UCSD-AML1 (cell line): ENCODE results near the gene CACNA2D4.
A peak's percentile ranks its signal among the peaks of the same experiment; 100 is the strongest.

Source experiments
- DNase-seq: peaks from one replicate; lab custom pipeline; 2025; ENCODE audit not compliant: unreplicated experiment; lab: John Stamatoyannopoulos, UW

CACNA2D4 gene

DNA sequence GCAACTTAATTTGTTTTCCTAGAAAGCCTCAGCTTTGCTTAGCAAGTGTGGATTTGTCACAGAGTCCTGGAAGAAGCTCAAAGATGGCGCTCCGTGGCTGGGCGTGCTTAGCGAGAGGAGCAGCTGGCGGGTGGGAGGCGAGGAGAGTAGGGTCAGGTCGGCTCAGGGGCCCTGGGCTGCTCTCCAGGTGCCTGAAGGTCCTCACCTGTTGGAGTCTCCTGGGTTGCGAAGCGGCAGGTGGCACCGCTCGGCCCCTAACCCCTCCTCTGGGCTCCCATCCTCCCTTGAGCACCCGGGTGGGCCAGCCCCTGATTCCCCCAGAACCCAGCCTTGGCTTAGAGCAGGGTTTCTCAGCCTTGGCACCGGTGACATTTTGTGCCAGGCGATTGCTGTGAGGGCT lies 73.0 kb downstream of the CACNA2D4 start:
- DNase-seq, result no peak

DNA sequence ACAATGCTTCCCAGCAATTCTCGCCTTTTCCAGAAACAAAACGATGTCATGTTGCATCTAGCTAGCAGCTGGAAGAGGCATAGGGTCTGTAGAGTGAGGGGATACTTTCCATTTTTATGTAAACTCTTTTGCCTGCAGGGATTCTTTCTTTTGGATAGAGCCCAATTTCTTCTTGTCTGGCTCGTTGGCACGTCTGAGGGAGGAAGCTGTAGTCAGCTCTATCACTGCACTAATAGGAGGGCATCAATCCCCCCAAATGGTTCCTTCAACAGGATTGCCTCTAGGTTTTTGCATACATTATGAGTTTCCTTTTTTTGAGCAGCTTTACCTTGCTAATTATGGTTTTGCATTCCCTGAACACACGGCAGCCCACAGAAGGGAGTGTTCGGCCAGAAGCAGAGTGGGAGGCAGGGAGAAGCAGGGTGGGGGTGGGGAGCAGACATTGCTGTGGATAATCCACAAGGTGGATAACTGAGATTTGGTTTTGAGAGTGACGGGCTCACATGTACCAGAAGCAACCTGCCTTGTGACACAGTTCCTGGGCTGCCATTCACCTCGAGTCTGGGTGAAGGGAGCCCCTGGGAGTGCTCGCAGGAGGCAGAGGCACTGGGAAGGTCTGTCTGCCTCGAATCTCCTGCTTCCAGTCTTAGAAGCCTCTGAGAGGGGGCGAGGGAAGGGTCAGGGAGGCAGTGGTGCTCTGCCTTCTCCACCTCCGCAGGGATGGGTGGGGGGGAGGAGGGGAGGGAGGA lies 73.6 kb downstream of the CACNA2D4 start:
- DNase-seq, result no peak

DNA sequence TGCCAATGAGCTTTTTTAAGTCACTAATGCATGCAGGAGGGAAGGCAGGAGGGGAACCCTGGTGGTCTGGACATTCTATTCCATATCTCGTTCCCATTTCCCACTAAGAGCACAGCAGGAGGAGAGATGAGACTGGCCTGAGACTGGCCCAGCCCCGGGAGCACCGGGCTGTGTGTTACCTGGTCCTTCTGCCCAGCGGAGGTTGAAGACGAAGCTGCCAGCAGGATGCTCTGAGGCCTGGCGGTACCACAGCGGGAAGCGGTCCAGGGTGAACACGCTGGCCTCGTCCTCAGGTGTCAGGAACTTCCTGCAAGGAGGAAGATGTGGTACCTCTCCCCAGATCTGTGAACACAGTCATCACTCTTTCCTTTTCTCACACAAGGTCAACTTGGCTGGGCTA lies 74.2 kb downstream of the CACNA2D4 start:
- no peak for DNase-seq

DNA sequence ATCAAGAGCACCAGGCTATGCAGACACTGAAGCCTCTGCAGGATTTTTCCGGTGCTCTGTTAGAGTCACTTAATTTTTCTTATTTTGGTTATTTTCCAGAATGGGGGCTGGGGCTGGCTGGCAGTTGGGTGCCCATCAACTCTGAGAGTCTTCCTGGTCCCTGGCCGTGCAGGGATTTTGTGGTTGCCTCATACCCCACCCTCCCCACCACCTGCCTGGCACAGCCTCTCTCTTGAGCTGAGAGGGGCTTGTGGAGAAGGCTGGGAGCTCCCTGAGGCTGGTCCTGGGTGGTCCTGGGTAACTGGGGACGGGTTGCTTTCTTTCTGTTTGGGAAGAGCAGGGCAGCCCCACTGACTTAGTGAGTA lies 74.8 kb downstream of the CACNA2D4 start:
- DNase-seq, result no peak

DNA sequence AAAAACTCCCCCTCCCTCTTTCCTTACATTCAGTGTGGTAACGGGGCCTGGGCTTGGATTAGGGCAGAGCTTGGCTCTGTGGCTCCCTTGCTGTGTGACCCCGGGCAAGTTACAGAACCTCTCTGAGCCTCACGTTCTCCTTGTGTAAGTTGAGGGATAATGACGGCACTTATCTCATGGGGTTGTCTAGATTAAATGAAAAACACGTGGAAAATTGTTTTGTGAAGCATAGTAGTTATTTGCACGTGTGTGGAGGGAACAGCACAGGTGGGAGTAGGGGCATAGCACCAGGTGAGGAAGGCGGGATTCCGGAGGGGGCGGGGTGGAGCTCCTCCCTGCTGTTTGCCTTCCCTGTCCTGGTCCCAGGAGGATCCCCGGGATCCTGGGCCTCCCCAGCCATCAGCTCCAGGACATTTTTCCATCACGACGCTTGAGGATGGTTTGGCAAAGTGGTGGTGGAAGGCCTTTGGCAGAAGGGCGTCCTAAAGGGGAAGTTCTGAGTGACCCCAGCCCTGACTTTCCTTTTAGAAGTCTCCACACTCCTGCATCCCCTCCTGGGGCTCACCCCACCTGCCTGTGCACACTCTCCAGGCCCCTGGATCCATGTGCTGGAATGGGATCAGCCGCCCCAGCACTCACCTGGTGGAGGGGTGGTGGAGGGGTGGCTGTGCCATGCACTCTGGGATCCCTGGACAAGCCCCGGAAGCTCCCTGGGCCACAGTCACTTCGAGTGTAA lies 75.4 kb downstream of the CACNA2D4 start:
- no peak for DNase-seq

DNA sequence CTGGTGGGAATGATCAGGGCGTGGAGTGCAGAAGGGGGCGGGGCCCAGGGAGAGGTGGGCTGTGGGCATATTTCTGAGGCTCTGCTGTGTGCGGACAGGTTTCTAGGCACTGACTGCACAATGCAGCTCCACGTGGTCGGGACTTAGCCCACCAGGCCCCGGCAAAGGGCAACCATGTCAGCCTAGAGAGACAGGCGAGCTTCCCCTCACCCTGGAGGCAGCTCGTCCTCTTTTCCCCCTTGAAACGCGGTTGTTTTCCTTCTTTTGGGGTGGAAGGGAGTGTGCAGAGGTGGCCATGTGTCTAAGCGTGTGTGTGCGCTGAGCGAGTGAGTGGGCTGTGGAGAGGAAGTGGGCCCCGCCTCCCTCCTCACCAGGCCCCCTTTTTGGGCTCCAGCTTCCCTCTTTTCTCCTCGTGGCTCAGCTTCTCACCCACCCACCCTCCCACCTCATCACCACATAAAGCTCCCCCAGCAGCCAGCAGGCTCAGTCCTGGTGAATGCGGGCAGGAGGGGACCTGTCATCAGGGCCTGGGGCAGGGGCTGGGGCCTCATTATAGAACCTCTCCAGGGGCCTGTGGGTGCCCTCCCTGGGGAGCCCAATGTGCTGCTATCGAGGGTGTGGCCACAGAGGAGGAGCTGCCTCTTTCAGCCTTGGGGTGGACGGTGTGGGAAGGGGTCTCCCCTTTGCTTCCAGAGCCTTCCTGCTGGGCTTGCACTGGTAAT lies 76.1 kb downstream of the CACNA2D4 start:
- DNase-seq, result peak; percentile 58

DNA sequence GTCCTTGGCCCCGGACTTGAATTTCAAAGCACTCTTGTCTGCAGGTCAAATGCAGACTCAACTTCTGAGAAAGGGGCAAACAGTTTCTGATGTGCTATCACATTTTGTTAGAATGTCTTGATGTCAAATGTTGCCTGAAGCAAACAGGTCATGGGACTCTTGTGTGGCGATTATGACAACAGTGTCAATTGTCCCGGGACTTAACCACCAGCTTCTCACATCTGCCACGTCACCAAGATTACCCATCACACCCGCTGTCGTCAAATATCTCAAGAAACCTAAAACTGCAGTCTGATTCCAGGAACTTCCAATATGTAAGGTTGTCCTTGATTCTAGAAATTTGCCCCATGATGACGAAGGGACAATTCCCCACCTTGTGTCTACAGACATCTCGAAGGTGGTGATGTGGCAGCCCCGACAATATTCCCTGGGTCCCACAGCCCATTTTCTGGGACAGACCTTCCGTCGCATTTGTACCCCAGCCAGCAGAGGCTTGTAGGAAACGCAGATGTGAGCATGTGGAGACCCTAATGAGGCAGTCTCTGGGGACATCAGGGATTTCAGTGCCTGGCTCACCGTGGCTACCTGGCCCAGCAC lies 76.8 kb downstream of the CACNA2D4 start:
- DNase-seq, result no peak

DNA sequence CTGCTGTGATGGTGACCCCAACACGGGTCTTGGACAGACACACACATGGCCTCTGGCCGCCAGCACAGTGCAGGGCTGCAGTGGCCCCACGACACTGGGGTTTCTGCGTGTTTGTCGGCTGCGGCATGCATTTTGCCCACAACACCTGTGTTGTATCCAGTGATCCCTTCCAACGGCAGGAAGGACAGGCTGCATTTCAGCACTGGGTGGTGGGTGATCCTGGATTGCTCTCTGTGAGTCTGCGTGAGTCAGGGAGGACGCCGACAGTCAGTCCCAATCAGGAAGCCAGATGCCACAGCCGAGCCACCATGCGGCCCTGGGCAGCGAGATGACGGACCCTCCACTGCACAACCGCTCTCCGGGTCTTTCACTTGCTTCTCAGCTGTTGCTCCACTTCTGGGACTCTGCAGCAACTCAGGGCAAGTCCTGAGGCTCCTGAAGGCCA lies 77.4 kb downstream of the CACNA2D4 start:
- no peak for DNase-seq

DNA sequence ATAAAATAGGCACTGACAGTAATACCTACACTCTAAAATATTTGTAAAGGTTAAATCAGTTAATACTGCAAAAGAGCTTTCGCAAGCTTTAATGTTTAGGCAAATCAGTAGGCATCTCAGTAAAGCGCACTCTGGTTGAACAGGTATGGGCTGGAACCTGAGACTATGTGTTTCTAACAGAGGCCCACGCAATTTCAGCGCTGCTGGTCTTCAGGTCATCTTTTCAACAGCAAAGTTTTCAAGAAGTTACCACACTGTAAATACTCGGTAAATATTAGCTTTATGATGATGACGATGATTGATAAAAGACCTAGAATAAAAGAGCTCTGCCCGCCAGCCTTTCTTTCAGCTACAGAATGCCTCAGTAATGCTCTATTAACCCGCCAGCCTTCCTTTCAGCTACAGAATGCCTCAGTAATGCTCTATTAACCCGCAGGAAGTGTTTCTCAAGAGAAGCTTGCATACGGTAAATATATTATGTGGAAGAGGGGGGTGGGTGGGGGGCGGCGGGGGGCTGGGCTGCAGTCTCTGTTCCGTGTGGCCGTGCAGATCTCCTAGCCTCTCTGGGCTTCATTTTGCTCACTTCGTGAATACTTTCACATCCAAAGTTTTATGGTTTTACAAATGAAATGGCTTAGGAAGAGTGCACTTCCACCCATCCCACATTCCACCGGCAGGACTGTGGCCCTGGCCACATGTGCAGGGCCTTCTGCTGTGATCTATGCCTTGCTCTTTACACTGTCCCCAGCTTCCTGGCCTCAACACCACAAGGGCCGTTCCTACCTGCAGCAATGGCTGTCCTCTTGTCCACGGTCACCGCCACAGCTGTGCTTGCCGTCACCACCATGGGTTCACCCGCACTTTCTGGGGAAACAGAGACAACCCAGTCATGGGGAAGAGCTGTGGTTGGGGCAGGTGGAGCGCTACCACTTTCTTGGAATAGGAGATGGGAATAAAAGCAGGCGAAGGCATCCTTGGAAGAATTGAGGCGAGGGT lies 78.2 kb downstream of the CACNA2D4 start:
- no peak for DNase-seq

DNA sequence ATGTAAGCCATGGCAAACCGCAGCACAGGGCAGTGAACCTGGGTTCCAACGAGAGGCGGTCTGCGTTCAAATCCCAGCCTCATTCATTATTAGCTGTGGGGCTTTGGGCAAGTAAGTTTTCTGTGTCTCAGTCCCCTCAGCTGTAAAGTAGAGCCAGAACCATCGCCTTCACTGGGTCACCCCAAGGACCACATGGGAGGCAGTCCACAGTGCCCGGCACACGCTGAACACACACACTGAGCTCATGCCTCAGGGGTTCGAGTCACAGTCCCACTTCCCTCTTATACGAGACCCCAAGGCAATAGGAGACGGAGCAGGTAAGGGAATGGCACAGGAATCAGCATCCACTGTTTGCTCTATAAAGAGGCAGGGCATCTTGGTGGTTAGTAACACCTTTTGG lies 79.0 kb downstream of the CACNA2D4 start:
- no peak for DNase-seq

DNA sequence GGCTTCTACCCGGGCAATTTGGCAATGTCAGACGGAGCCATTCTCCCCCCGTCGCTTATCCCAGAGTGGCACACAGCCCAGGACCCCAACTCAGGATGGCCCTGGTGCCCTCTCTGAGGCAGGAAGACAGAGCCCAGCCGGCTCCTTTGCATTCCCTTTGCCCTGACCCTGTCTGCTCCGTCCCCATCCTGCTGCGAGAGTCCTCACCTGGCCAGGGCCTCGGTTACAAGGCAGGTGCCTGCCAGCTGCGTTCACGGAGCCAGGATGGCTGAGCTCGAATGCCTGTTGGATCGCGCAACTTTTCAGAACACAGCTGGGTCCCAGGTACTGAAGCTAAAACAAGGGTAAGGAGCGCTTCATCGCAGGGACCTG lies 79.5 kb downstream of the CACNA2D4 start:
- DNase-seq, result no peak

DNA sequence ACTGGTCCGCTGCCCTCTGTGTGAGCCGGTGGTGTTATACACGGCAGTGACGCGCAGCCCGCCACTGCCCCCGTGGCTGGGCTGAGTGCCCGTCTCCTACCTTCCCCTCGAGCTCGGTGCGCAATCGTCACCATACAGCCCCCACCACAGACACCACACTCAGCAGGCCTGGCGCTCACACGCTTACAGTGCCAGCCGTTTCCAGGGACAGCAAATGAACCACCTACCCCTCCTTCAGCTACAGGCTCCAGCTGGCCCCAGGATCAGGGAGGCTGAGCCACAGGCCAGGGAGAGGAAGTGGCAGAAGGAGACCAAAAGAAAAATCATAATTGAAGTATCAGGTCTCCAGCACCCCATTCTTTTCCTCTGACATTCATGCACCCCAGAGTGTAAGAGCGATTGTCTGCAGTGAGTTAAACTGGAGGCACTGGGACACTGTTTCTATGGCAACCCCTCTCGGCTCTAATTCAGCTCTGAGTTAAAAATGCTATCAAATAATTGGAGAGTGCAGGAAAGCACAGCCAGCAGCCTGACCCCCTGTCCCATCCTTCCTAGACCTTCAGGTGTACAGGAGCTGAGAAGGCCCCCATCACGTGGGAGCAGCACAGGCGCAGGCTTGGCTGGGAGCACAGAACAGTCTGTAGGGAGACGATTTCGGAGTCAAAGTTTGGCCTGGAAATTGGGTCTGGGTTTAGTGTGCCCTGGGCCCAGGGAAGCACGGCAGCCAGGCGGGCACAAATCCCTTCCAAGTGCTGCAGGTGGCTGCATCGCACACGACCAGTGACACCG lies 80.1 kb downstream of the CACNA2D4 start:
- no peak for DNase-seq

DNA sequence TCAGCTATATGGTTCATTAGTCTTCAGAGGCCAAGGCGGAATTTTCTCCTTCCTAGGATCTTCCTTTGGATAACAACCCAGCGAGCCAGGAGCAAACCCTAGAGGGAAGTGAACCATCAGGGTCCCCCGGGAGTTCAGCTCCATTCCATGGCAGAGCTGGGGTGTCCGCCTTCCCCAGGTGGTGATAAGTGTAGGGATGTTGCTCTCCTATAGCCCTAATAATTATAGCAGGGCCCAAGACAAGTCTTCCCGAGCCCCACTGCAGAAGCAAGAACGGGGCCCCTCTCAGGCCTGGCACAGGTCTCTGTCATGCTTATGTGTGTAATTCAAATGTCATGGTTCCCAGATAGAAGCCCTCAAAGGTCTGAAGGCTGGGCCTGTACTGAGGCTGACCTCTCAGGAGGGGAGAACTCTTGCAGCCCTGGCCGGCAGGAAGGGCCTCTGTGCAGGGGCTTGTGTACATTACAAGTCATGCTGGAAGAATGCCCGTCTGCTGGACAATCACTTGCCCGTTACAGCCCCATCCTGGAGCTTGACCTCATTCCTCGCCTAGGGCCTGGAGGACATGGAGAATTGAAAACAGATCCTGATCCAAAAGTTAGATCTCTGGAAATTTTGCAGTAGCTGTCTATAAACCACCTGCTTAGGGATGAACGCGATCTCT lies 80.8 kb downstream of the CACNA2D4 start:
- no peak for DNase-seq

DNA sequence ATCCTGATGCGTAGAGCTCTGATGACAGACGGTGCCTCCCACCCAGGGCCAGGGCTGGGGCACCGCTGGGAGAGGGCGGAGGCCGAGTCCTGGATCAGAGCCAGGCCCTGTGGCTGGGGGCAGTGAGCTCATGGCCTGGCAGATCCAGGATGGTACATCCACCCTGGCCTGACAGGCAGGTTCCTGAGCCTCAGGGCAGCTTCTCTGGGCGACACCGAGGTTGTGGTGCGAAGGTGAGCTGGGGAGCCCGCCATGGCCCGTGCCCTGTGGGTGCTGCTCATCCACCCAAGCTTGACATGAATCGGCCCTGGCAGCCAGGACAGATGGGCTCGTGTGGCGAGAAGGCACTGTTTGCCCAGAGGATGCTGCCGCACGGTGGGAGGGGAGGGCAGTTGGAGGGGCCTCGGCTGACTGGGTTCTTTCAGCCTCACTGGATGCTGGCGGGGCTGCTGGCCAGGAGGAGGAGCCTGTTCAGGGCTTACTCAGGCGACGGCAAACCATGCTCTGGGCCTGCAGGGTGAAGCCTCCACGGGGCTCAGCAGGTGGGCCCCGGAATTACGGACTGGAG lies 81.5 kb downstream of the CACNA2D4 start:
- DNase-seq, result no peak

DNA sequence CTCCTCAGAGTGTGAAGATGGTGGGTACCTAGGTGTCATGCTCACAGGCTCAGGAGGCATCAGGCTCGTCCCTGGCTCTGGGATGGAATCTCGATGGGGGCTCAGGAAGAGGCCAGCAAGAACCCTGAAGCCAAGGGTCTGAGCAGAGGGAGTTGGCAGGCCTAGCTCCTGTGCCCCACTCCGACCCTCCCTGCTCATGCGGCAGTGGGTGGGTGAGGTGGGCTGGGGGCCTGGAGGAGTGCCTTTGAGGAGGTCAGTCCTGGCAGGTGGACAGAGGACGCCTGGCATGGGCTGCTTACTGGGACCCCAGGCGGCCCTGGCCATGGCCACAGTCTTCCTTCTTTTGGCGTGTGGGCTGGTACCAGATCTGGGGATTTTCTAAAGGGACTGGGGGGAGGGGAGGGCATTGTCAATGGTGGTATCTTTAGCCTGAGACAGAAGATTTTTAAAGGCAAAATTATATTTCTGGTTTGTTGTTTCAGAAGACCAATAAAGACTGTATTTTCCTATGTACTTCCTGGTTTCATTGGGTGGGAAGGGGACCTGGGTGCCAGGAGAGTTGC lies 82.1 kb downstream of the CACNA2D4 start:
- DNase-seq, result no peak

DNA sequence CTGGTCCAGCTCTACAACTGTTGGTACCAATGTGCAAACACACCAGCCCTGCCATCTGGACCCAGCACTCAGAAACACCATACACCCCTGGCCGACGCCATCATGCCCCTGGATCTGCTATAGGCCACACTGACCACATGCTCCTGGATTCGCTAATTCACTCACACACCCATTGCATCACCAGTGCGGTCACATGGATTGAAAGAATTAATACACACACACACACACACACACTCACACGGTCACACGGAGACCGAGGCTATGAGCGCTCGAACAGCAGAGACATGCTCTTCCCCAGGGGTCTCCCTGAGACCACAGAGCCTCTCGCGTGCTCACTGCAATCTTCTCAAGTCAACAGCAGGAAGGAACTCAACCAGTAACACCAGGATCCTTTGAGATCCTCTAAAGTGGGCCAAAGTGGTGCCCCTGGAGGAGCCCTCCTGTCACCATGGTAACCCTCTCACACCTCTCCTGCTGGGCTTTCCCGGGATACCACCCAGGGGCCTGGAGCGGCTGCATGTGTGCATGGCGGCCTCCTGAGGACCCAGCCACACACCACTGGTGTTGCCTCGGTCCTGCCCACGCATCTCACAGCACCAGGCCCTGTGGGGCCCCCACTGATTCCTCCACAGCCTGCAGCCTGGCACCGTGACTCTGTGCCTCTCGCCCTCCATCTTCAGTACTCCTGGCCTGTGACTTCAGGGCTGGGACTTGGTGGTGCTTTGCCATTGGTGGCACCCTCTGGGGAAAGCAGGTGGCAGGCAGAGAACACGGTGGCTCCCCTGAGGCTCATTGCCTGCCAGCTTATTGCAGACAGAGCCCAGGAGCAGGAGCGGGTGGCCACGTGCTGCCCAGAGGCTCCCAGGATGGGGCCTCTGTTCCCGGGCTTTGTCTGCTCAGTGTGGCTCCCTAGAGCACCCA lies 83.0 kb downstream of the CACNA2D4 start:
- no peak for DNase-seq

DNA sequence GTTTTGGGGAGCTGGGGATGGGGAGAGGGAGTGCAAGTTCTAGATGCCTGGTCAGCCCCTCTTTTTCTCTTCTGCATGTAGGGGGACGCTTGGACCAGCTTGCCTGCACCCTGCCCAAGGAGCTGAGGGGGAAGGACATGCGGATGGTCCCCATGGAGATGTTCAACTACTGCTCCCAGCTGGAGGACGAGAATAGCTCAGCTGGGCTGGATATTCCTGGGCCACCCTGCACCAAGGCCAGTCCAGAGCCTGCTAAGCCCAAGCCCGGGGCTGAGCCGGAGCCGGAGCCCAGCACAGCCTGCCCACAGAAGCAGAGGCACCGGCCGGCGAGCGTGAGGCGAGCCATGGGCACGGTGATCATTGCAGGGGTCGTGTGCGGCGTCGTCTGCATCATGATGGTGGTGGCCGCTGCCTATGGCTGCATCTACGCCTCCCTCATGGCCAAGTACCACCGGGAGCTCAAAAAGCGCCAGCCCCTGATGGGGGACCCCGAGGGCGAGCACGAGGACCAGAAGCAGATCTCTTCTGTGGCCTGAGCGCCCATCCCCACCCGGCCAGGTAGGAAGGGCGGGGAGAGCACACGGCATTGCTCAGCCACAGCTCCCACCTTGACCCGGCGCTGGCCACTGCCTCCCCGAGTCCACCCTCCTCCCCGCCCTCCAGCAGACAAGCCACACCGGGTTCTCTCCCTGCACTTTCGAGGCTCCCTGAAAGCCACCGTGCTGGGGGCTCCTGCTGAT lies 84.1 kb downstream of the CACNA2D4 start:
- no peak for DNase-seq
